ENCODE results near the gene IFNK.

IFNK gene

GRCh38 chr9:27529316-27530278 lies 5.5 kb downstream of the IFNK start, which contains the start of gene MOB3B:
Gene MOB3B, minus strand, starts transcription at chr9:27529814. Its CDS starts 74,264 bp downstream, at chr9:27455550.
- H3K4me3 ChIP-seq (ENCODE audit: control insufficient read depth, low read depth, low read length): peak within 1 kb of the TSS; percentile 48
- TF ChIP-seq CTCF (IDR thresholded peaks at IDR 0.05; ENCODE audit: control insufficient read depth, insufficient read depth, low read depth, low read length, missing control alignments): peak; percentile 75
- DNase-seq (ENCODE audit: low read depth): no peak

- no peak for DNase-seq (ENCODE audit: low read depth)
- no peak for TF ChIP-seq CTCF (IDR thresholded peaks at IDR 0.05; ENCODE audit: control insufficient read depth, insufficient read depth, low read depth, low read length, missing control alignments)
- no peak overlapping the region for H3K4me3 ChIP-seq (ENCODE audit: control insufficient read depth, low read depth, low read length)
Observed at GRCh38 chr9:27530915-27531755, 7.0 kb downstream of the IFNK start.

GRCh38 chr9:27532046-27532445 lies 8.0 kb downstream of the IFNK start:
- no peak overlapping the region for H3K4me3 ChIP-seq (ENCODE audit: control insufficient read depth, low read depth, low read length)
- no peak for DNase-seq (ENCODE audit: low read depth)
- TF ChIP-seq CTCF (IDR thresholded peaks at IDR 0.05; ENCODE audit: control insufficient read depth, insufficient read depth, low read depth, low read length, missing control alignments): no peak

- TF ChIP-seq CTCF (IDR thresholded peaks at IDR 0.05; ENCODE audit: control insufficient read depth, insufficient read depth, low read depth, low read length, missing control alignments): no peak
- no peak for DNase-seq (ENCODE audit: low read depth)
- H3K4me3 ChIP-seq (ENCODE audit: control insufficient read depth, low read depth, low read length): no peak overlapping the region
Observed at GRCh38 chr9:27533311-27533710, 9.2 kb downstream of the IFNK start.

DNA sequence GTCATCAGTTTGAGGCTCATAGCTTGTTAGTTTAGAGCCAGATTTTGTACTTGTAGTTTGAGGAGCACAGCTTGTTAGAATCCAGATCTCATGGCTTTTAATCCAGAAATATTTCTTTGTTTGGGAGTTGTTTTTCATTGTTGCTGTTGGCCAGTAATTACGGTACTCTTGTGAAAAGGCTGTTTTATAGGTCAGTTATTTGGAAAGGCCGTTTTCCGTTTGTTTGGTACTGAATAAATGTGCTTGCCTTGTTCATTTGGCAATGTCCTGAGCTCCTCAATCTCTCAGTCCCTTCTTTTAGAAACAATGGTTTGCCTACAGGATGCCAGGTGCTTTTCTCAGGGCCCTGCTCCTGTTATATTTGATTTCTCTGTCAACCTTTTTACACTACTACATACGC lies 10.0 kb downstream of the IFNK start:
- no peak for TF ChIP-seq CTCF (IDR thresholded peaks at IDR 0.05; ENCODE audit: control insufficient read depth, insufficient read depth, low read depth, low read length, missing control alignments)
- no peak for DNase-seq (ENCODE audit: low read depth)
- H3K4me3 ChIP-seq (ENCODE audit: control insufficient read depth, low read depth, low read length): no peak overlapping the region

GRCh38 chr9:27534658-27535209 lies 10.6 kb downstream of the IFNK start:
- no peak for TF ChIP-seq CTCF (IDR thresholded peaks at IDR 0.05; ENCODE audit: control insufficient read depth, insufficient read depth, low read depth, low read length, missing control alignments)
- H3K4me3 ChIP-seq (ENCODE audit: control insufficient read depth, low read depth, low read length): no peak overlapping the region

More at GRCh38 chr9:27534658-27535209, 10.6 kb downstream of the IFNK start:
- no peak for DNase-seq (ENCODE audit: low read depth)

Measured in AG09309 (cell line).